Caco-2 (cell line): ENCODE results near the gene CDHR5. TPM values are rescaled to one million over a fixed set of nuclear protein-coding genes. Genes with fewer than 3 reads are reported as not detected.

Experiments used
- BruUV-seq: library from RNA; stranded (reverse); fragments of 400-500 nt; replicated peaks from 2 replicates; lab custom pipeline; 2021; lab: Mats Ljungman, UMichigan
- CTCF ChIA-PET: fragments of 300-600 bp; sonication (Branson Sonifier 250); formaldehyde crosslinking; loops from one replicate; lab custom pipeline; 2022; ENCODE audit warnings: antibody characterized with exemption; lab: Charles Lee
- POLR2A ChIA-PET: fragments of 300-600 bp; sonication (Branson Sonifier 250); formaldehyde crosslinking; loops from one replicate; lab custom pipeline; 2022; ENCODE audit warnings: antibody characterized with exemption; lab: Charles Lee
- DNase-seq, 2 experiments: peaks; one replicate each; pipeline versions ENCODE4 v3.0.0 to v3.0.0-alpha.2; 2020 to 2022
- H3K27me3 ChIP-seq: replicated peaks from 2 replicates; pipeline ENCODE4 v1.6.0; 2011; ENCODE audit warnings: low read length; ENCODE audit not compliant: control insufficient read depth, insufficient read depth
- H3K36me3 ChIP-seq: 2 replicates; pipeline ENCODE4 v1.5.1; 2011; ENCODE audit warnings: low read length; ENCODE audit not compliant: control insufficient read depth, insufficient read depth
- H3K4me1 ChIP-seq: fragments of 250-450 bp; sonication (Bioruptor Pico); 2 replicates; pipeline ENCODE4 v1.5.1; 2020; ENCODE audit warnings: mild to moderate bottlenecking
- H3K4me3 ChIP-seq: 2 replicates; pipeline ENCODE4 v1.5.1; 2011; ENCODE audit warnings: low read depth, mild to moderate bottlenecking, control low read depth, low read length
- H3K9me3 ChIP-seq: fragments of 250-450 bp; sonication (Bioruptor Pico); 2 replicates; pipeline ENCODE4 v1.5.1; 2020; ENCODE audit warnings: mild to moderate bottlenecking, moderate library complexity
- H3K27ac Mint-ChIP-seq: one replicate; pipeline ENCODE4 v1.8.0; 2022; ENCODE audit warnings: mixed read lengths; ENCODE audit not compliant: unreplicated experiment
- H3K27me3 Mint-ChIP-seq: one replicate; pipeline ENCODE4 v1.8.0; 2022; ENCODE audit warnings: mixed read lengths; ENCODE audit not compliant: insufficient read depth, unreplicated experiment
- H3K36me3 Mint-ChIP-seq: one replicate; pipeline ENCODE4 v1.8.0; 2022; ENCODE audit warnings: mild to moderate bottlenecking, mixed read lengths; ENCODE audit not compliant: insufficient read depth, unreplicated experiment
- H3K4me1 Mint-ChIP-seq: one replicate; pipeline ENCODE4 v1.8.0; 2022; ENCODE audit warnings: low read depth, mixed read lengths; ENCODE audit not compliant: unreplicated experiment
- H3K4me3 Mint-ChIP-seq: one replicate; pipeline ENCODE4 v1.8.0; 2022; ENCODE audit warnings: mild to moderate bottlenecking, moderate library complexity, mixed read lengths; ENCODE audit not compliant: unreplicated experiment
- H3K9me3 Mint-ChIP-seq: one replicate; pipeline ENCODE4 v1.8.0; 2022; ENCODE audit warnings: mixed read lengths; ENCODE audit not compliant: unreplicated experiment
- CTCF ChIP-seq, 2 experiments: fragments of 200-600 bp in 1 of 2; IDR thresholded peaks; 1 replicate in 1 of 2; 2 replicates in 1 of 2; pipeline versions ENCODE4 v1.5.1 to v1.8.0; 2011 to 2022; ENCODE audit warnings: antibody characterized with exemption in 1 of 2, control low read depth in 1 of 2, inconsistent platforms in 1 of 2, low read depth in 1 of 2, low read length in 1 of 2, mild to moderate bottlenecking in 1 of 2, moderate library complexity in 1 of 2; ENCODE audit not compliant: insufficient read depth in 1 of 2, severe bottlenecking in 1 of 2, unreplicated experiment in 1 of 2
- intact Hi-C: fragments of 100-400 bp; cut with micrococcal nuclease; formaldehyde crosslinking; loops from one replicate; pipeline ENCODE4 v1.10.0; 2022; ENCODE audit not compliant: unreplicated experiment
- total RNA-seq: library from RNA; stranded (reverse); gene quantifications from 2 replicates; pipeline ENCODE4 v1.2.3, GENCODE V29; 2022

Gene CDHR5
- total RNA-seq, 1 experiment from 2014 or later = 42.0 TPM

- H3K4me3 Mint-ChIP-seq = no peak overlapping the region
- CTCF ChIA-PET = no interaction called here
- BruUV-seq = no TSS peak
- no peaks in the 10 kb centered on the region for H3K27me3 Mint-ChIP-seq
- peak overlapping the region; percentile 31 for H3K27ac Mint-ChIP-seq
- intact Hi-C loops = no loop called here
- H3K4me3 ChIP-seq = no peak overlapping the region
- H3K4me1 Mint-ChIP-seq = no peaks in the 10 kb centered on the region
- no peaks in the 10 kb centered on the region for H3K27me3 ChIP-seq
- peaks cover 50% of the 10 kb centered on the region for H3K36me3 Mint-ChIP-seq
- TF ChIP-seq CTCF (IDR thresholded peaks at IDR 0.05; ENCODE audit: insufficient read depth in 1 of 2, low read depth in 1 of 2, low read length in 1 of 2, severe bottlenecking in 1 of 2, unreplicated experiment in 1 of 2) = no peak
- no peaks in the 10 kb centered on the region for H3K36me3 ChIP-seq
- no peak for DNase-seq
- POLR2A ChIA-PET = no interaction called here
- no peaks in the 10 kb centered on the region for H3K9me3 Mint-ChIP-seq
- no peaks in the 10 kb centered on the region for H3K4me1 ChIP-seq
- H3K9me3 ChIP-seq = no peaks in the 10 kb centered on the region
Measured at GRCh38 chr11:637593-638521, 13.1 kb upstream of the CDHR5 start.

DNA sequence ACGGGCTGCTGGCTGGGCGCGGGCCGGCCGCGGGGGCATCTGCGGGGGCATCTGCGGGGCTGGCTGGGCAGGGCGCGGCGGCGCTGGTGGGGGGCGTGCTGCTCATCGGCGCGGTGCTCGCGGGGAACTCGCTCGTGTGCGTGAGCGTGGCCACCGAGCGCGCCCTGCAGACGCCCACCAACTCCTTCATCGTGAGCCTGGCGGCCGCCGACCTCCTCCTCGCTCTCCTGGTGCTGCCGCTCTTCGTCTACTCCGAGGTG is 12.5 kb upstream of the CDHR5 start:
- Histone ChIP-seq H3K36me3 (no peaks in the 10 kb centered on the region), H3K27me3 (no peaks in the 10 kb centered on the region), H3K9me3 (no peaks in the 10 kb centered on the region), H3K4me1 (no peaks in the 10 kb centered on the region), H3K4me3 (no peak overlapping the region)
- intact Hi-C loops = no loop called here
- DNase-seq = no peak
- H3K4me3 Mint-ChIP-seq = no peak overlapping the region
- no peak for TF ChIP-seq CTCF (IDR thresholded peaks at IDR 0.05; ENCODE audit: insufficient read depth in 1 of 2, low read depth in 1 of 2, low read length in 1 of 2, severe bottlenecking in 1 of 2, unreplicated experiment in 1 of 2)
- BruUV-seq = no TSS peak
- ChIA-PET POLR2A (no interaction called here), CTCF (no interaction called here)
- H3K9me3 Mint-ChIP-seq = no peaks in the 10 kb centered on the region
- H3K36me3 Mint-ChIP-seq = peaks cover 47% of the 10 kb centered on the region
- no peaks in the 10 kb centered on the region for H3K27me3 Mint-ChIP-seq
- no peaks in the 10 kb centered on the region for H3K4me1 Mint-ChIP-seq
- peak overlapping the region; percentile 31 for H3K27ac Mint-ChIP-seq

DNA sequence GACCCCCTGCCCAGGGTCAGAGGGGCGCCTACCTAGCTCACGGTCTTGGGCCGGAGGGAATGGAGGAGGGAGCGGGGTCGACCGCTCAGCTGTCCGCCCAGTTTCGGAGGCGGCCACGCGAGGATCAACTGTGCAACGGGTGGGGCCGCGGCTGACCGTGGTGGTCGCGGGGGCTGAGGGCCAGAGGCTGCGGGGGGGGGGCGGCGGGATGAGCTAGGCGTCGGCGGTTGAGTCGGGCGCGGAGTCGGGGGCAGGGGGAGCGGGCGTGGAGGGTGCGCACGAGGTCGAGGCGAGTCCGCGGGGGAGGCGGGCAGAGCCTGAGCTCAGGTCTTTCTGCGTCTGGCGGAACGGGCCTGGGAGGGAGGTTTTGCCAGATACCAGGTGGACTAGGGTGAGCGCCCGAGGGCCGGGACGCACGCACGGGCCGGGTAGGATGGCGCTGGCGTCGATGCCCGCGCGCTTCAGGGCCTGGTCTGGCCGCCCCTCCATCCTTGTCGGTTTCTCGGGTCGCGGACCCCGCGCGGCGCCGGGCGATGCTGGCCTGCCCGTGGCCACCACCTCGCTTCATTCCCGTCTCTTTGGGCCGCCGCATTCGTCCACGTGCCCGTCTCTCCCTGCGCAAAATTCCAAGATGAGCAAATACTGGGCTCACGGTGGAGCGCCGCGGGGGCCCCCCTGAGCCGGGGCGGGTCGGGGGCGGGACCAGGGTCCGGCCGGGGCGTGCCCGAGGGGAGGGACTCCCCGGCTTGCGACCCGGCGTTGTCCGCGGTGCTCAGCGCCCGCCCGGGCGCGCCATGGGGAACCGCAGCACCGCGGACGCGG is 12.0 kb upstream of the CDHR5 start, which contains the start of gene DRD4:
DRD4 (plus strand) TSS at position 759 of the 822 bp plus-strand sequence; CDS start at position 795, 36 bp downstream.
- no peaks in the 10 kb centered on the region for H3K36me3 ChIP-seq
- ChIA-PET CTCF (interaction anchor here (0.6 kb wide), 2 partner anchors 32 to 36 kb away, joined by 3 read pairs; no protein-coding TSS in a partner anchor), POLR2A (no interaction called here)
- Mint-ChIP-seq H3K9me3 (no peaks in the 10 kb centered on the region), H3K4me3 (no peak within 1 kb of the TSS), H3K27me3 (no peaks in the 10 kb centered on the region), H3K4me1 (no peaks in the 10 kb centered on the region), H3K27ac (peak within 1 kb of the TSS; percentile 31), H3K36me3 (peaks cover 42% of the 10 kb centered on the region)
- H3K4me1 ChIP-seq = no peaks in the 10 kb centered on the region
- no peak within 1 kb of the TSS for H3K4me3 ChIP-seq
- intact Hi-C loops = no loop called here
- TF ChIP-seq CTCF (IDR thresholded peaks at IDR 0.05; ENCODE audit: insufficient read depth in 1 of 2, low read depth in 1 of 2, low read length in 1 of 2, severe bottlenecking in 1 of 2, unreplicated experiment in 1 of 2) = no peak
- DNase-seq = no peak
- no TSS peak for BruUV-seq
- H3K9me3 ChIP-seq = no peaks in the 10 kb centered on the region
- H3K27me3 ChIP-seq = no peaks in the 10 kb centered on the region
